ENCODE data around the gene AKAP6. TPM values are rescaled to one million over a fixed set of nuclear protein-coding genes. Genes with fewer than 3 reads are reported as not detected.

The AKAP6 gene
- total and polyA plus RNA-seq, 2 experiments from 2014 or later: 0.38 to 0.42 TPM

DNA sequence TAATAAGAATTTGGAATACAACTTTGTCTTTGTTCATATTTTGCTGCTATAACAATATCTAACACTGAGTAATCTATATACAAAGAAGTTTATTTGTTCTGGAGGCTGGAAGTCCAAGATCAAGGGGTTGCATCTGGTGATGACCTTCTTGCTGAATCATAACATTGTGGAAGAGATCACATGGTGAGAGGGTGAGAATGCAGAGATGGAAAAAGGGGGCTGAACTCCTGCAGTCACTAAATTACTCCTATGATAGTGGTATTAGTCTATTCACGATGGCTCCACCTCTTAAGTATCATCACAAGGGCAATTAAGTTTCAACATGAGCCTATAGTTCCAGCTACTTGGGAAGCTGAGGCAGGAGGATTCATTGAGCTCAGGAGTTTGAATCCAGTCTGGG is 4.5 kb upstream of the AKAP6 start:
- Histone ChIP-seq H3K4me1 (ENCODE audit: insufficient read depth) (no peaks in the 10 kb centered on the region), H3K4me3 (no peak overlapping the region), H3K4me2 (no peak overlapping the region), H3K27ac (ENCODE audit: low read depth) (no peak overlapping the region), H3K79me2 (replicated peaks; ENCODE audit: insufficient read depth) (no peaks in the 10 kb centered on the region), H3K9me2 (ENCODE audit: insufficient read depth) (peaks cover 6% of the 10 kb centered on the region; the same call in 1 of the 2 replicates), H4K20me1 (replicated peaks; ENCODE audit: insufficient read depth) (no peaks in the 10 kb centered on the region), H2AFZ (no peak overlapping the region), H3F3A (replicated peaks; ENCODE audit: low read depth) (no peaks in the 10 kb centered on the region), H3K27me3 (ENCODE audit: insufficient read depth) (no peaks in the 10 kb centered on the region), H3K36me3 (ENCODE audit: insufficient read depth) (no peaks in the 10 kb centered on the region)
- Mint-ChIP-seq H3K27ac (no peak overlapping the region), H3K36me3 (ENCODE audit: low read depth) (no peaks in the 10 kb centered on the region), H3K9me3 (no peaks in the 10 kb centered on the region), H3K4me3 (no peak overlapping the region), H3K27me3 (ENCODE audit: insufficient read depth, low read depth, poor library complexity) (peaks cover 3% of the 10 kb centered on the region), H3K4me1 (no peaks in the 10 kb centered on the region)
- TF ChIP-seq EZH2phosphoT487 (IDR thresholded peaks at IDR 0.05; ENCODE audit: unreplicated experiment): no peak
- TF ChIP-seq POLR2AphosphoS5 (IDR thresholded peaks at IDR 0.05; ENCODE audit: low read depth): no peak
- TF ChIP-seq, protein P1, sequence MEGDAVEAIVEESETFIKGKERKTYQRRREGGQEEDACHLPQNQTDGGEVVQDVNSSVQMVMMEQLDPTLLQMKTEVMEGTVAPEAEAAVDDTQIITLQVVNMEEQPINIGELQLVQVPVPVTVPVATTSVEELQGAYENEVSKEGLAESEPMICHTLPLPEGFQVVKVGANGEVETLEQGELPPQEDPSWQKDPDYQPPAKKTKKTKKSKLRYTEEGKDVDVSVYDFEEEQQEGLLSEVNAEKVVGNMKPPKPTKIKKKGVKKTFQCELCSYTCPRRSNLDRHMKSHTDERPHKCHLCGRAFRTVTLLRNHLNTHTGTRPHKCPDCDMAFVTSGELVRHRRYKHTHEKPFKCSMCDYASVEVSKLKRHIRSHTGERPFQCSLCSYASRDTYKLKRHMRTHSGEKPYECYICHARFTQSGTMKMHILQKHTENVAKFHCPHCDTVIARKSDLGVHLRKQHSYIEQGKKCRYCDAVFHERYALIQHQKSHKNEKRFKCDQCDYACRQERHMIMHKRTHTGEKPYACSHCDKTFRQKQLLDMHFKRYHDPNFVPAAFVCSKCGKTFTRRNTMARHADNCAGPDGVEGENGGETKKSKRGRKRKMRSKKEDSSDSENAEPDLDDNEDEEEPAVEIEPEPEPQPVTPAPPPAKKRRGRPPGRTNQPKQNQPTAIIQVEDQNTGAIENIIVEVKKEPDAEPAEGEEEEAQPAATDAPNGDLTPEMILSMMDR (conservative IDR thresholded peaks at IDR 0.05; ENCODE audit: low read depth in 2 of 2): no peak
- TF ChIP-seq, protein P2, sequence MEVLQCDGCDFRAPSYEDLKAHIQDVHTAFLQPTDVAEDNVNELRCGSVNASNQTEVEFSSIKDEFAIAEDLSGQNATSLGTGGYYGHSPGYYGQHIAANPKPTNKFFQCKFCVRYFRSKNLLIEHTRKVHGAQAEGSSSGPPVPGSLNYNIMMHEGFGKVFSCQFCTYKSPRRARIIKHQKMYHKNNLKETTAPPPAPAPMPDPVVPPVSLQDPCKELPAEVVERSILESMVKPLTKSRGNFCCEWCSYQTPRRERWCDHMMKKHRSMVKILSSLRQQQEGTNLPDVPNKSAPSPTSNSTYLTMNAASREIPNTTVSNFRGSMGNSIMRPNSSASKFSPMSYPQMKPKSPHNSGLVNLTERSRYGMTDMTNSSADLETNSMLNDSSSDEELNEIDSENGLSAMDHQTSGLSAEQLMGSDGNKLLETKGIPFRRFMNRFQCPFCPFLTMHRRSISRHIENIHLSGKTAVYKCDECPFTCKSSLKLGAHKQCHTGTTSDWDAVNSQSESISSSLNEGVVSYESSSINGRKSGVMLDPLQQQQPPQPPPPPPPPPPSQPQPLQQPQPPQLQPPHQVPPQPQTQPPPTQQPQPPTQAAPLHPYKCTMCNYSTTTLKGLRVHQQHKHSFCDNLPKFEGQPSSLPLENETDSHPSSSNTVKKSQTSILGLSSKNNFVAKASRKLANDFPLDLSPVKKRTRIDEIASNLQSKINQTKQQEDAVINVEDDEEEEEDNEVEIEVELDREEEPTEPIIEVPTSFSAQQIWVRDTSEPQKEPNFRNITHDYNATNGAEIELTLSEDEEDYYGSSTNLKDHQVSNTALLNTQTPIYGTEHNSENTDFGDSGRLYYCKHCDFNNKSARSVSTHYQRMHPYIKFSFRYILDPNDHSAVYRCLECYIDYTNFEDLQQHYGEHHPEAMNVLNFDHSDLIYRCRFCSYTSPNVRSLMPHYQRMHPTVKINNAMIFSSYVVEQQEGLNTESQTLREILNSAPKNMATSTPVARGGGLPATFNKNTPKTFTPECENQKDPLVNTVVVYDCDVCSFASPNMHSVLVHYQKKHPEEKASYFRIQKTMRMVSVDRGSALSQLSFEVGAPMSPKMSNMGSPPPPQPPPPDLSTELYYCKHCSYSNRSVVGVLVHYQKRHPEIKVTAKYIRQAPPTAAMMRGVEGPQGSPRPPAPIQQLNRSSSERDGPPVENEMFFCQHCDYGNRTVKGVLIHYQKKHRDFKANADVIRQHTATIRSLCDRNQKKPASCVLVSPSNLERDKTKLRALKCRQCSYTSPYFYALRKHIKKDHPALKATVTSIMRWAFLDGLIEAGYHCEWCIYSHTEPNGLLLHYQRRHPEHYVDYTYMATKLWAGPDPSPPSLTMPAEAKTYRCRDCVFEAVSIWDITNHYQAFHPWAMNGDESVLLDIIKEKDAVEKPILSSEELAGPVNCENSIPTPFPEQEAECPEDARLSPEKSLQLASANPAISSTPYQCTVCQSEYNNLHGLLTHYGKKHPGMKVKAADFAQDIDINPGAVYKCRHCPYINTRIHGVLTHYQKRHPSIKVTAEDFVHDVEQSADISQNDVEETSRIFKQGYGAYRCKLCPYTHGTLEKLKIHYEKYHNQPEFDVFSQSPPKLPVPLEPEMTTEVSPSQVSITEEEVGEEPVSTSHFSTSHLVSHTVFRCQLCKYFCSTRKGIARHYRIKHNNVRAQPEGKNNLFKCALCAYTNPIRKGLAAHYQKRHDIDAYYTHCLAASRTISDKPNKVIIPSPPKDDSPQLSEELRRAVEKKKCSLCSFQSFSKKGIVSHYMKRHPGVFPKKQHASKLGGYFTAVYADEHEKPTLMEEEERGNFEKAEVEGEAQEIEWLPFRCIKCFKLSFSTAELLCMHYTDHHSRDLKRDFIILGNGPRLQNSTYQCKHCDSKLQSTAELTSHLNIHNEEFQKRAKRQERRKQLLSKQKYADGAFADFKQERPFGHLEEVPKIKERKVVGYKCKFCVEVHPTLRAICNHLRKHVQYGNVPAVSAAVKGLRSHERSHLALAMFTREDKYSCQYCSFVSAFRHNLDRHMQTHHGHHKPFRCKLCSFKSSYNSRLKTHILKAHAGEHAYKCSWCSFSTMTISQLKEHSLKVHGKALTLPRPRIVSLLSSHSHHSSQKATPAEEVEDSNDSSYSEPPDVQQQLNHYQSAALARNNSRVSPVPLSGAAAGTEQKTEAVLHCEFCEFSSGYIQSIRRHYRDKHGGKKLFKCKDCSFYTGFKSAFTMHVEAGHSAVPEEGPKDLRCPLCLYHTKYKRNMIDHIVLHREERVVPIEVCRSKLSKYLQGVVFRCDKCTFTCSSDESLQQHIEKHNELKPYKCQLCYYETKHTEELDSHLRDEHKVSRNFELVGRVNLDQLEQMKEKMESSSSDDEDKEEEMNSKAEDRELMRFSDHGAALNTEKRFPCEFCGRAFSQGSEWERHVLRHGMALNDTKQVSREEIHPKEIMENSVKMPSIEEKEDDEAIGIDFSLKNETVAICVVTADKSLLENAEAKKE (CRISPR knock-in tag; IDR thresholded peaks at IDR 0.05): no peak
- no peak for TF ChIP-seq STAT1 (IDR thresholded peaks at IDR 0.05; ENCODE audit: unreplicated experiment)
- no peak for TF ChIP-seq EZH2 (IDR thresholded peaks at IDR 0.05; ENCODE audit: low read depth, unreplicated experiment)
- TF ChIP-seq, protein P3, sequence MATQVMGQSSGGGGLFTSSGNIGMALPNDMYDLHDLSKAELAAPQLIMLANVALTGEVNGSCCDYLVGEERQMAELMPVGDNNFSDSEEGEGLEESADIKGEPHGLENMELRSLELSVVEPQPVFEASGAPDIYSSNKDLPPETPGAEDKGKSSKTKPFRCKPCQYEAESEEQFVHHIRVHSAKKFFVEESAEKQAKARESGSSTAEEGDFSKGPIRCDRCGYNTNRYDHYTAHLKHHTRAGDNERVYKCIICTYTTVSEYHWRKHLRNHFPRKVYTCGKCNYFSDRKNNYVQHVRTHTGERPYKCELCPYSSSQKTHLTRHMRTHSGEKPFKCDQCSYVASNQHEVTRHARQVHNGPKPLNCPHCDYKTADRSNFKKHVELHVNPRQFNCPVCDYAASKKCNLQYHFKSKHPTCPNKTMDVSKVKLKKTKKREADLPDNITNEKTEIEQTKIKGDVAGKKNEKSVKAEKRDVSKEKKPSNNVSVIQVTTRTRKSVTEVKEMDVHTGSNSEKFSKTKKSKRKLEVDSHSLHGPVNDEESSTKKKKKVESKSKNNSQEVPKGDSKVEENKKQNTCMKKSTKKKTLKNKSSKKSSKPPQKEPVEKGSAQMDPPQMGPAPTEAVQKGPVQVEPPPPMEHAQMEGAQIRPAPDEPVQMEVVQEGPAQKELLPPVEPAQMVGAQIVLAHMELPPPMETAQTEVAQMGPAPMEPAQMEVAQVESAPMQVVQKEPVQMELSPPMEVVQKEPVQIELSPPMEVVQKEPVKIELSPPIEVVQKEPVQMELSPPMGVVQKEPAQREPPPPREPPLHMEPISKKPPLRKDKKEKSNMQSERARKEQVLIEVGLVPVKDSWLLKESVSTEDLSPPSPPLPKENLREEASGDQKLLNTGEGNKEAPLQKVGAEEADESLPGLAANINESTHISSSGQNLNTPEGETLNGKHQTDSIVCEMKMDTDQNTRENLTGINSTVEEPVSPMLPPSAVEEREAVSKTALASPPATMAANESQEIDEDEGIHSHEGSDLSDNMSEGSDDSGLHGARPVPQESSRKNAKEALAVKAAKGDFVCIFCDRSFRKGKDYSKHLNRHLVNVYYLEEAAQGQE (IDR thresholded peaks at IDR 0.05; ENCODE audit: unreplicated experiment): no peak
- no peak for TF ChIP-seq JUNB (IDR thresholded peaks at IDR 0.05; ENCODE audit: unreplicated experiment)
- TF ChIP-seq, protein P4, sequence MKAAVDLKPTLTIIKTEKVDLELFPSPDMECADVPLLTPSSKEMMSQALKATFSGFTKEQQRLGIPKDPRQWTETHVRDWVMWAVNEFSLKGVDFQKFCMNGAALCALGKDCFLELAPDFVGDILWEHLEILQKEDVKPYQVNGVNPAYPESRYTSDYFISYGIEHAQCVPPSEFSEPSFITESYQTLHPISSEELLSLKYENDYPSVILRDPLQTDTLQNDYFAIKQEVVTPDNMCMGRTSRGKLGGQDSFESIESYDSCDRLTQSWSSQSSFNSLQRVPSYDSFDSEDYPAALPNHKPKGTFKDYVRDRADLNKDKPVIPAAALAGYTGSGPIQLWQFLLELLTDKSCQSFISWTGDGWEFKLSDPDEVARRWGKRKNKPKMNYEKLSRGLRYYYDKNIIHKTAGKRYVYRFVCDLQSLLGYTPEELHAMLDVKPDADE (IDR thresholded peaks at IDR 0.05): no peak
- TF ChIP-seq CREB1 (CRISPR knock-in tag; IDR thresholded peaks at IDR 0.05; ENCODE audit: low read depth): no peak
- TF ChIP-seq NANOG (IDR thresholded peaks at IDR 0.05; ENCODE audit: borderline replicate concordance): no peak
- TF ChIP-seq ZNF331 (CRISPR knock-in tag; IDR thresholded peaks at IDR 0.05; ENCODE audit: low read depth): no peak
- TF ChIP-seq ZNF114 (CRISPR knock-in tag; IDR thresholded peaks at IDR 0.05): no peak
- ATAC-seq: no peak
- no peak for DNase-seq (ENCODE audit: low spot score)

Measured in GM23338 (cell line).